Measurements from ENCODE around the gene NOTCH1.

Gene NOTCH1

GRCh38 chr9:136545965-136546696 lies at the start of gene NOTCH1:
NOTCH1 (minus strand) TSS chr9:136546048; CDS start chr9:136545786, 262 bp downstream.
- ATAC-seq (ENCODE audit: low read depth) (peak; percentile 84), DNase-seq (ENCODE audit: low spot score) (peak; percentile 92)
- H3K27ac ChIP-seq (ENCODE audit: poor library complexity, severe bottlenecking) = peak within 1 kb of the TSS; percentile 82
- no peaks in the 10 kb centered on the region for H3K27me3 ChIP-seq (ENCODE audit: insufficient read depth, poor library complexity, severe bottlenecking)
- peak within 1 kb of the TSS; percentile 99 for H3K4me3 ChIP-seq (ENCODE audit: severe bottlenecking)
- H3K9me3 ChIP-seq (ENCODE audit: severe bottlenecking) = no peaks in the 10 kb centered on the region
- peaks cover 17% of the 10 kb centered on the region for H3K4me1 ChIP-seq (ENCODE audit: insufficient read depth, poor library complexity, severe bottlenecking)
- TF ChIP-seq, protein P1, sequence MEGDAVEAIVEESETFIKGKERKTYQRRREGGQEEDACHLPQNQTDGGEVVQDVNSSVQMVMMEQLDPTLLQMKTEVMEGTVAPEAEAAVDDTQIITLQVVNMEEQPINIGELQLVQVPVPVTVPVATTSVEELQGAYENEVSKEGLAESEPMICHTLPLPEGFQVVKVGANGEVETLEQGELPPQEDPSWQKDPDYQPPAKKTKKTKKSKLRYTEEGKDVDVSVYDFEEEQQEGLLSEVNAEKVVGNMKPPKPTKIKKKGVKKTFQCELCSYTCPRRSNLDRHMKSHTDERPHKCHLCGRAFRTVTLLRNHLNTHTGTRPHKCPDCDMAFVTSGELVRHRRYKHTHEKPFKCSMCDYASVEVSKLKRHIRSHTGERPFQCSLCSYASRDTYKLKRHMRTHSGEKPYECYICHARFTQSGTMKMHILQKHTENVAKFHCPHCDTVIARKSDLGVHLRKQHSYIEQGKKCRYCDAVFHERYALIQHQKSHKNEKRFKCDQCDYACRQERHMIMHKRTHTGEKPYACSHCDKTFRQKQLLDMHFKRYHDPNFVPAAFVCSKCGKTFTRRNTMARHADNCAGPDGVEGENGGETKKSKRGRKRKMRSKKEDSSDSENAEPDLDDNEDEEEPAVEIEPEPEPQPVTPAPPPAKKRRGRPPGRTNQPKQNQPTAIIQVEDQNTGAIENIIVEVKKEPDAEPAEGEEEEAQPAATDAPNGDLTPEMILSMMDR (IDR thresholded peaks at IDR 0.05; ENCODE audit: poor library complexity, severe bottlenecking) = no peak
- H3K36me3 ChIP-seq (ENCODE audit: low read depth) = peaks cover 20% of the 10 kb centered on the region

DNA sequence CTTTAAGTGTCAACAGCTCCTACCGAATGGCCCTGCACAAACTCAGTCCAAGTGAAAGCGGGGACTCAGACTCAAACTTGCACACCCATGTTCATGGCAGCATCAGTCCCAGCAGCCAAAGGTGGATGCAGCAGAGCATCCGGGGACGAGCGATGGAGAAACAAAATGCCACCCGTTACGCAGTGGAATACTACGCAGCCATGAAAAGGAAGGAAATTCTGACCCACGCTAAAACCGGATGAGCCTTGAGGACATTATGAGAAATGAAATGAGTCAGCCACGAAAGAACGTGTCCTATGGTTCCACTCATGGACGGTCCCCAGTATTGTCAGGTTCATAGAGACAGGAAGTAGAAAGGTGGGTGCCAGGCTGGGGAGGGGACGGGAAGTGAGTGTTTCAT lies 48.6 kb upstream of the NOTCH1 start:
- no peaks in the 10 kb centered on the region for H3K27me3 ChIP-seq (ENCODE audit: insufficient read depth, poor library complexity, severe bottlenecking)

DNA sequence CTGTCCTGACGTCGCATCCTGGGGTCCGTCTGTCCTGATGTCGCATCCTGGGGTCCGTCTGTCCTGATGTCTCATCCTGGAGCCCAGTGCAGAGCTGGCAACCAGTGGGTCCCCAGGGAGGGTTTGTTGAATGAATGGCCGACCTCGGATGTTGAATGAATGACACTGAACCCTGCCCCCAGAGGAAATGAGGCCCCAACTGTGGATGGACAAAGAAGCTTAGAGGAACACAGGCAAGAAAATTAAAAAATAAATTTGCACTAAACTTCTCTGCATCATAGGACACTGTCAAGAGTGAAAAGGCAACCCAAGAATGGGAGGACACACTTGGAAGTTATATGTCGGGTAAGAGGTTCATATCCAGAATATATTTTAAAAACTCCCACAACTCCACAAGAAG lies 47.7 kb upstream of the NOTCH1 start:
- no peaks in the 10 kb centered on the region for H3K36me3 ChIP-seq (ENCODE audit: low read depth)
- H3K4me3 ChIP-seq (ENCODE audit: severe bottlenecking) = no peak overlapping the region
- H3K9me3 ChIP-seq (ENCODE audit: severe bottlenecking) = no peaks in the 10 kb centered on the region
- no peak overlapping the region for H3K27ac ChIP-seq (ENCODE audit: poor library complexity, severe bottlenecking)
- H3K27me3 ChIP-seq (ENCODE audit: insufficient read depth, poor library complexity, severe bottlenecking) = no peaks in the 10 kb centered on the region
- peaks cover 4% of the 10 kb centered on the region for H3K4me1 ChIP-seq (ENCODE audit: insufficient read depth, poor library complexity, severe bottlenecking)
- DNase-seq (ENCODE audit: low spot score) = no peak
- ATAC-seq (ENCODE audit: low read depth) = no peak
- TF ChIP-seq, protein P1 (IDR thresholded peaks at IDR 0.05; ENCODE audit: poor library complexity, severe bottlenecking) = no peak

More for the DNA sequence above, 48.6 kb upstream of the NOTCH1 start:
- Histone ChIP-seq H3K36me3 (ENCODE audit: low read depth) (no peaks in the 10 kb centered on the region), H3K9me3 (ENCODE audit: severe bottlenecking) (no peaks in the 10 kb centered on the region), H3K4me1 (ENCODE audit: insufficient read depth, poor library complexity, severe bottlenecking) (peaks cover 4% of the 10 kb centered on the region), H3K27ac (ENCODE audit: poor library complexity, severe bottlenecking) (no peak overlapping the region), H3K4me3 (ENCODE audit: severe bottlenecking) (no peak overlapping the region)
- ATAC-seq (ENCODE audit: low read depth) (no peak), DNase-seq (ENCODE audit: low spot score) (no peak)
- TF ChIP-seq, protein P1 (IDR thresholded peaks at IDR 0.05; ENCODE audit: poor library complexity, severe bottlenecking) = no peak

- Histone ChIP-seq H3K4me1 (ENCODE audit: insufficient read depth, poor library complexity, severe bottlenecking) (peaks cover 4% of the 10 kb centered on the region), H3K27me3 (ENCODE audit: insufficient read depth, poor library complexity, severe bottlenecking) (no peaks in the 10 kb centered on the region), H3K27ac (ENCODE audit: poor library complexity, severe bottlenecking) (no peak overlapping the region), H3K9me3 (ENCODE audit: severe bottlenecking) (no peaks in the 10 kb centered on the region), H3K4me3 (ENCODE audit: severe bottlenecking) (no peak overlapping the region), H3K36me3 (ENCODE audit: low read depth) (no peaks in the 10 kb centered on the region)
- DNase-seq (ENCODE audit: low spot score) (no peak), ATAC-seq (ENCODE audit: low read depth) (no peak)
- TF ChIP-seq, protein P1 (IDR thresholded peaks at IDR 0.05; ENCODE audit: poor library complexity, severe bottlenecking) = no peak
Observed at GRCh38 chr9:136592666-136593065, 46.8 kb upstream of the NOTCH1 start.
